ENCODE data around the gene PPP1R36.
"Not testable (repeated sequence)": the region's sequence is repeated elsewhere in the genome, so short reads cannot be mapped to it uniquely, and the experiment has no call there.

PPP1R36 gene

GRCh38 chr14:64569646-64570045 is 19.9 kb downstream of the PPP1R36 start:
- DNase-seq: not testable (repeated sequence)

GRCh38 chr14:64572386-64573104 is 22.8 kb downstream of the PPP1R36 start:
- DNase-seq: no peak

GRCh38 chr14:64573109-64573508 is 23.3 kb downstream of the PPP1R36 start:
- DNase-seq: no peak

- DNase-seq: no peak
These were observed 24.8 kb downstream of the PPP1R36 start for GRCh38 chr14:64574371-64575107.

GRCh38 chr14:64577211-64577610 is 27.4 kb downstream of the PPP1R36 start:
- no peak for DNase-seq

- DNase-seq: no peak
These were observed 30.7 kb downstream of the PPP1R36 start for GRCh38 chr14:64580467-64580866.

- no peak for DNase-seq
These were observed 31.6 kb downstream of the PPP1R36 start for GRCh38 chr14:64581363-64581762.

GRCh38 chr14:64581817-64582216 is 32.1 kb downstream of the PPP1R36 start:
- no peak for DNase-seq

- peak; percentile 55 for DNase-seq
These were observed 34.4 kb downstream of the PPP1R36 start for GRCh38 chr14:64584190-64584589.

- no peak for DNase-seq
These were observed 42.0 kb downstream of the PPP1R36 start for GRCh38 chr14:64591809-64592208.

GRCh38 chr14:64594438-64594837 is 44.7 kb downstream of the PPP1R36 start:
- no peak for DNase-seq

- DNase-seq: no peak
These were observed 48.6 kb downstream of the PPP1R36 start for GRCh38 chr14:64598404-64598803.

- DNase-seq: no peak
These were observed 51.8 kb downstream of the PPP1R36 start for GRCh38 chr14:64601571-64601970.

- no peak for DNase-seq
These were observed 53.1 kb downstream of the PPP1R36 start for GRCh38 chr14:64602826-64603225.

GRCh38 chr14:64604001-64604400 is 54.2 kb downstream of the PPP1R36 start:
- DNase-seq: no peak

- DNase-seq: no peak
These were observed 55.1 kb downstream of the PPP1R36 start for GRCh38 chr14:64604881-64605280.

GRCh38 chr14:64605926-64606685 is 56.3 kb downstream of the PPP1R36 start:
- no peak for DNase-seq

GRCh38 chr14:64610049-64610746 is 60.4 kb downstream of the PPP1R36 start:
- DNase-seq: no peak

GRCh38 chr14:64611358-64612020 is 61.7 kb downstream of the PPP1R36 start:
- no peak for DNase-seq

GRCh38 chr14:64612021-64612380 is 62.2 kb downstream of the PPP1R36 start:
- no peak for DNase-seq

GRCh38 chr14:64612971-64613666 is 63.4 kb downstream of the PPP1R36 start:
- no peak for DNase-seq

- DNase-seq: no peak
These were observed 64.4 kb downstream of the PPP1R36 start for GRCh38 chr14:64614166-64614565.
